CD4-positive, alpha-beta T cell (primary cell): Measurements from ENCODE around the gene GTF3C2. TPM values are rescaled to one million over a fixed set of nuclear protein-coding genes. Genes with fewer than 3 reads are reported as not detected.

ENCODE experiments used
- ATAC-seq: fragments of 200-7000 bp; cut with Tn5 transposase; one replicate; pipeline ENCODE4 v1.10.0; 2022; ENCODE audit warnings: mild to moderate bottlenecking; ENCODE audit not compliant: poor library complexity
- CTCF ChIA-PET: fragments of 350-600 bp; sonication (Branson Sonifier 250); formaldehyde crosslinking; loops from one replicate; lab custom pipeline; 2021; ENCODE audit warnings: antibody characterized with exemption, inconsistent platforms; lab: Charles Lee
- POLR2A ChIA-PET: fragments of 350-600 bp; sonication (Branson Sonifier 250); formaldehyde crosslinking; loops from one replicate; lab custom pipeline; 2021; ENCODE audit warnings: antibody characterized with exemption, inconsistent platforms; lab: Charles Lee
- DNase-seq, 14 experiments: peaks; one replicate each; pipeline ENCODE4 v3.0.0-alpha.2; 2013 to 2020; ENCODE audit warnings: mixed read lengths in 2 of 14
- H3K27ac ChIP-seq, 2 donors: one replicate each; pipeline versions ENCODE4 v1.5.1 to v1.7.0; 2013; ENCODE audit warnings: low read length in 2 of 2, low read depth in 1 of 2, mild to moderate bottlenecking in 1 of 2
- H3K27me3 ChIP-seq, 2 experiments: 1 replicate in 1 of 2; 2 replicates in 1 of 2; pipeline versions ENCODE4 v1.6.1 to v1.7.0; 2013; ENCODE audit warnings: low read length in 2 of 2, control low read depth in 1 of 2, mild to moderate bottlenecking in 1 of 2, moderate library complexity in 1 of 2; ENCODE audit not compliant: insufficient read depth in 2 of 2, control insufficient read depth in 1 of 2
- H3K36me3 ChIP-seq: one replicate; pipeline ENCODE4 v1.6.1; 2013; ENCODE audit warnings: low read length, control low read depth; ENCODE audit not compliant: insufficient read depth
- H3K4me1 ChIP-seq: one replicate; pipeline ENCODE4 v1.6.1; 2013; ENCODE audit warnings: low read length, control low read depth; ENCODE audit not compliant: insufficient read depth
- H3K4me3 ChIP-seq: one replicate; pipeline ENCODE4 v1.5.1; 2013; ENCODE audit warnings: mild to moderate bottlenecking, low read length, moderate library complexity
- H3K9me3 ChIP-seq, 2 experiments: 1 replicate in 1 of 2; 2 replicates in 1 of 2; pipeline versions ENCODE4 v1.6.1 to v1.7.0; 2013; ENCODE audit warnings: low read length in 2 of 2, mild to moderate bottlenecking in 2 of 2, control low read depth in 1 of 2, moderate library complexity in 1 of 2; ENCODE audit not compliant: control insufficient read depth in 1 of 2, insufficient read depth in 1 of 2
- H3K27ac Mint-ChIP-seq: one replicate; pipeline ENCODE4 v1.8.0; 2020; ENCODE audit warnings: mixed read lengths
- H3K27me3 Mint-ChIP-seq: one replicate; pipeline ENCODE4 v1.8.0; 2021; ENCODE audit warnings: mixed read lengths
- H3K36me3 Mint-ChIP-seq: one replicate; pipeline ENCODE4 v1.8.0; 2021; ENCODE audit warnings: low read depth, mixed read lengths
- H3K4me1 Mint-ChIP-seq: one replicate; pipeline ENCODE4 v1.8.0; 2021; ENCODE audit warnings: low read depth, mixed read lengths
- H3K4me3 Mint-ChIP-seq: one replicate; pipeline ENCODE4 v1.8.0; 2020; ENCODE audit warnings: mild to moderate bottlenecking, mixed read lengths
- H3K9me3 Mint-ChIP-seq: one replicate; pipeline ENCODE4 v1.8.0; 2020; ENCODE audit warnings: mixed read lengths
- CTCF ChIP-seq: fragments of 200-600 bp; IDR thresholded peaks from one replicate; pipeline ENCODE4 v1.8.0; 2022; ENCODE audit warnings: antibody characterized with exemption, mild to moderate bottlenecking
- intact Hi-C, 2 experiments: fragments of 100-400 bp; cut with DNase I in 1 of 2; cut with micrococcal nuclease in 1 of 2; formaldehyde crosslinking; loops; one replicate each; pipeline versions ENCODE4 v1.15.1 to v1.9.0; 2023 to 2025; cut with DNase I, micrococcal nuclease
- total RNA-seq, 174 experiments: library from RNA in 2 of 174; stranded (reverse) in 2 of 174; gene quantifications; one replicate each; pipeline ENCODE4 v1.2.3 and lab custom pipeline; 2021 to 2026

Gene GTF3C2
- total RNA-seq, 2 experiments from 2014 or later: 54.6 to 56.8 TPM

- H3K27ac Mint-ChIP-seq: no peak overlapping the region
These were observed 19.7 kb upstream of the GTF3C2 start for GRCh38 chr2:27376151-27376865.

GRCh38 chr2:27375513-27376099 lies 19.0 kb upstream of the GTF3C2 start:
- CTCF ChIA-PET: no interaction called here
- Histone ChIP-seq H3K36me3 (peaks cover 52% of the 10 kb centered on the region), H3K4me3 (no peak overlapping the region), H3K27me3 (no peaks in the 10 kb centered on the region), H3K9me3 (no peaks in the 10 kb centered on the region), H3K4me1 (peaks cover 36% of the 10 kb centered on the region), H3K27ac (no peak overlapping the region)
- POLR2A ChIA-PET: no interaction called here
- ATAC-seq (no peak), DNase-seq (no peak)
- H3K27ac Mint-ChIP-seq: no peak overlapping the region
- peaks cover 79% of the 10 kb centered on the region for H3K36me3 Mint-ChIP-seq
- H3K4me1 Mint-ChIP-seq: peaks cover 37% of the 10 kb centered on the region
- H3K4me3 Mint-ChIP-seq: no peak overlapping the region
- intact Hi-C loops: loop anchor here in 1 of 2 experiments (5.0 kb wide), 1 partner anchor 238 kb away; the partner anchor contains the start of gene PRR30
- no peaks in the 10 kb centered on the region for H3K27me3 Mint-ChIP-seq
- no peak for TF ChIP-seq CTCF
- H3K9me3 Mint-ChIP-seq: no peaks in the 10 kb centered on the region

More at GRCh38 chr2:27376151-27376865, 19.7 kb upstream of the GTF3C2 start:
- no peaks in the 10 kb centered on the region for H3K27me3 ChIP-seq
- H3K9me3 Mint-ChIP-seq: no peaks in the 10 kb centered on the region
- H3K4me1 ChIP-seq: peaks cover 37% of the 10 kb centered on the region
- no peaks in the 10 kb centered on the region for H3K9me3 ChIP-seq
- intact Hi-C loops: loop anchor here in 1 of 2 experiments (5.0 kb wide), 1 partner anchor 239 kb away; the partner anchor contains the start of gene PRR30
- H3K36me3 ChIP-seq: peaks cover 53% of the 10 kb centered on the region
- POLR2A ChIA-PET: no interaction called here
- no peak overlapping the region for H3K4me3 Mint-ChIP-seq
- TF ChIP-seq CTCF: no peak
- no peak overlapping the region for H3K4me3 ChIP-seq
- peaks cover 82% of the 10 kb centered on the region for H3K36me3 Mint-ChIP-seq
- CTCF ChIA-PET: no interaction called here
- ATAC-seq (no peak), DNase-seq (no peak)
- H3K27me3 Mint-ChIP-seq: no peaks in the 10 kb centered on the region
- H3K4me1 Mint-ChIP-seq: peaks cover 41% of the 10 kb centered on the region
- no peak overlapping the region for H3K27ac ChIP-seq

GRCh38 chr2:27373567-27373966 lies 17.0 kb upstream of the GTF3C2 start:
- H3K36me3 ChIP-seq: peaks cover 55% of the 10 kb centered on the region
- no peak overlapping the region for H3K27ac Mint-ChIP-seq
- ATAC-seq (no peak), DNase-seq (no peak)
- H3K4me3 Mint-ChIP-seq: peak overlapping the region; percentile 51
- H3K27me3 Mint-ChIP-seq: no peaks in the 10 kb centered on the region
- ChIA-PET CTCF (no interaction called here), POLR2A (no interaction called here)
- H3K4me1 ChIP-seq: peaks cover 43% of the 10 kb centered on the region
- H3K9me3 ChIP-seq: no peaks in the 10 kb centered on the region
- no peaks in the 10 kb centered on the region for H3K9me3 Mint-ChIP-seq
- intact Hi-C loops: loop anchor here (5.0 kb wide), 4 partner anchors 54 to 286 kb away; partner anchors contain the start of genes ATRAID (in 1 of the 2), IFT172 (in 1 of the 2), KHK (in 1 of the 2) and NRBP1 (in 1 of the 2)
- no peaks in the 10 kb centered on the region for H3K27me3 ChIP-seq
- H3K4me3 ChIP-seq: no peak overlapping the region
- no peak overlapping the region for H3K27ac ChIP-seq
- H3K4me1 Mint-ChIP-seq: peaks cover 37% of the 10 kb centered on the region
- no peak for TF ChIP-seq CTCF
- H3K36me3 Mint-ChIP-seq: peaks cover 78% of the 10 kb centered on the region
